Activated naive CD8-positive, alpha-beta T cell treated with anti-CD3 and anti-CD28 coated beads, Interleukin-2, amount 50 U/mL, for 24 hours (primary cell): ENCODE results near the gene C3orf18.

Source experiments
- ATAC-seq: fragments of 150-1000 bp; cut with Tn5 transposase; one replicate; pipeline ENCODE4 v1.10.0; 2021
- DNase-seq: peaks from one replicate; pipeline ENCODE4 v3.0.0; 2021
- H3K27ac Mint-ChIP-seq: one replicate; pipeline ENCODE4 v1.8.0; 2021; ENCODE audit warnings: mild to moderate bottlenecking, mixed read lengths
- H3K27me3 Mint-ChIP-seq: one replicate; pipeline ENCODE4 v1.8.0; 2021; ENCODE audit warnings: mixed read lengths
- H3K36me3 Mint-ChIP-seq: one replicate; pipeline ENCODE4 v1.8.0; 2021; ENCODE audit warnings: low read depth, mixed read lengths
- H3K4me1 Mint-ChIP-seq: one replicate; pipeline ENCODE4 v1.8.0; 2021; ENCODE audit warnings: mixed read lengths
- H3K4me3 Mint-ChIP-seq: one replicate; pipeline ENCODE4 v1.8.0; 2021; ENCODE audit warnings: mild to moderate bottlenecking, moderate library complexity, mixed read lengths
- H3K9me3 Mint-ChIP-seq: one replicate; pipeline ENCODE4 v1.8.0; 2021; ENCODE audit warnings: mixed read lengths

C3orf18 gene

DNA sequence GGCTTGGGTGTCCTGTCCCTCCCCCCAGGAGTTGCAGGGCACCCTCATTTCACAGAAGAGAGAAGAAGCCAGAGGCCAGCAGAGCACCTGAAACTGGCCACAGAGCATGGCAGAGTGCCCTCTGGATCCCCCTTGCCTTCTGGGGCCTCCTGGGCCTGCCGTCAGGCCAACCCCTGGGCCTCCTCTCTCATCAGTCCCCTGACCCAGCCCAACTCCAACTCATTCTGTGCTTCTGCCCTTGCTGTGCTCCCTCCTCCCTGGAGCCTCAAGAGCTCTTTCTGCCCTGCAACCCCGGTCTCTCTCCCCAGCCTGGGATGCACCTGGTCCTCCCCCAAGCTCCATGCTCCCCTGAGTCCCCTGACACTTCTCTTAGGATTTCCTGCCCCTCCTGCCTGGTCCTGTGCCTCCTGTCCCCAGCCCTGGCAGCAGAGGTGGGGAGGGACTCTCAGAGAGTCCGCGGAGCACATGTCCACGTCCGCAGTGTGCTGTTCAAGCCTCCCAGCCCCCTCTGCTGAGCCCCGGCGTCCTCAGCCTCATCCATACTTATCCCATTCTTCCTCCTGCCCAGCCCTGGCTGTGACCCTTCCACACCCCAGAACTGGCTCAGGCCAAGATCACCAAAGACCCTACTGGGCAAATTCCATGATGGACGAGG, 33.6 kb downstream of the C3orf18 start:
- Mint-ChIP-seq H3K27ac (no peak overlapping the region), H3K4me1 (no peaks in the 10 kb centered on the region), H3K4me3 (no peak overlapping the region), H3K9me3 (no peaks in the 10 kb centered on the region), H3K36me3 (no peaks in the 10 kb centered on the region), H3K27me3 (peaks cover 22% of the 10 kb centered on the region)
- DNase-seq (no peak), ATAC-seq (no peak)

GRCh38 chr3:50533316-50533715, 34.2 kb downstream of the C3orf18 start:
- Mint-ChIP-seq H3K36me3 (no peaks in the 10 kb centered on the region), H3K27ac (no peak overlapping the region), H3K9me3 (no peaks in the 10 kb centered on the region), H3K4me3 (no peak overlapping the region), H3K4me1 (no peaks in the 10 kb centered on the region), H3K27me3 (peaks cover 20% of the 10 kb centered on the region)
- ATAC-seq (no peak), DNase-seq (no peak)

DNA sequence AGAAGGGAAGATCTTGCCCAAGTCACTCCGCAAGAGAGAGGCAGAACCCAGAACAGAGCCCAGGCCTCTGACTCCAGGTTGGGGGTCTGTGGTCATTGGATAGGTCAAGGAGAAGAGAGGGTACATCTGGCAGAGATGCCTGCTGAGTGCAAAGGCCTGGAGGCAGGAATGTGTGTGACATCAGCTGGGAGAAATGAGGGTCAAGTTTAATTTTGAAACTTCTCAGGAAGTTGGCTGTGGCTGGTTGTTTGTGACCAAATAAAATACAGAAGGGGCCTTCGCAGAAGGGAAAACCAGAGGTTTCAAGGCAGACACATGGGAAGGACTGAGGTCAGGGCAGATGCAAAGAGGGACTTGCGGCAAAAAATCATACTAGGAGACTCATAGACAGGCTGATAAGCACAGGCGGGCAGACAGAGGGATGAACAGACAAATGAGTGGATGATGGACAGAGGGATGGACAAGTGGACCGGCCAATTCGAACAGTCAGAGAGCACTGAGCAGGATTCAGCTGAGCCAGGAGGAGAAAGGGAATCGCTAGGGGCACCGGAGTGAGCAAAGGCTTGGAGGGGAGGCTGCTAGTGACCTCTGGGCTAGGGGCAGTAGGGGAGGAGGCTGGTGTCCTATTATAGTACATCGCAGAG, 35.4 kb downstream of the C3orf18 start:
- Mint-ChIP-seq H3K36me3 (no peaks in the 10 kb centered on the region), H3K4me1 (no peaks in the 10 kb centered on the region), H3K27me3 (peaks cover 20% of the 10 kb centered on the region), H3K27ac (no peak overlapping the region), H3K9me3 (no peaks in the 10 kb centered on the region), H3K4me3 (no peak overlapping the region)
- DNase-seq: no peak
- no peak for ATAC-seq

DNA sequence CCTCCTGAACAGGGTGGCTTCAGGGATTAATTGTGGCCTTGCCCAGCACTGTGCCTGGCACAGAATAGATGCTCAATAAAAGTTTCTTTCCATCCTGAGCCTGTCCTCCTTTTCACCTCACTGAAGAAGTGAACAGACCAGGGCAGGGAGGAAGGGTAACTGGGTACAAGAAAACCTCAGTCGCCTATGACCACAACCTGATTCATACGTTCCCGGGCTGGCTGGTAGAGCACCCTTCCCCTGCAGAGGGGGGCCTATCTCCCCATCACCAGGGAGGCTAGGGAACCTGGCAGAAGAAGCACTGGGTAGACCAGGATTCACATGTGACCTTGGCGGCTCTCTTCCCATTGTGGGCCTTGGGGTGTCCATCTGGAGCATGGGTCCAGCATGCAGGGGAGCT, 36.3 kb downstream of the C3orf18 start:
- ATAC-seq (peak; percentile 76), DNase-seq (no peak)
- no peaks in the 10 kb centered on the region for H3K36me3 Mint-ChIP-seq
- no peaks in the 10 kb centered on the region for H3K4me1 Mint-ChIP-seq
- H3K9me3 Mint-ChIP-seq: no peaks in the 10 kb centered on the region
- peaks cover 17% of the 10 kb centered on the region for H3K27me3 Mint-ChIP-seq
- no peak overlapping the region for H3K4me3 Mint-ChIP-seq
- no peak overlapping the region for H3K27ac Mint-ChIP-seq

DNA sequence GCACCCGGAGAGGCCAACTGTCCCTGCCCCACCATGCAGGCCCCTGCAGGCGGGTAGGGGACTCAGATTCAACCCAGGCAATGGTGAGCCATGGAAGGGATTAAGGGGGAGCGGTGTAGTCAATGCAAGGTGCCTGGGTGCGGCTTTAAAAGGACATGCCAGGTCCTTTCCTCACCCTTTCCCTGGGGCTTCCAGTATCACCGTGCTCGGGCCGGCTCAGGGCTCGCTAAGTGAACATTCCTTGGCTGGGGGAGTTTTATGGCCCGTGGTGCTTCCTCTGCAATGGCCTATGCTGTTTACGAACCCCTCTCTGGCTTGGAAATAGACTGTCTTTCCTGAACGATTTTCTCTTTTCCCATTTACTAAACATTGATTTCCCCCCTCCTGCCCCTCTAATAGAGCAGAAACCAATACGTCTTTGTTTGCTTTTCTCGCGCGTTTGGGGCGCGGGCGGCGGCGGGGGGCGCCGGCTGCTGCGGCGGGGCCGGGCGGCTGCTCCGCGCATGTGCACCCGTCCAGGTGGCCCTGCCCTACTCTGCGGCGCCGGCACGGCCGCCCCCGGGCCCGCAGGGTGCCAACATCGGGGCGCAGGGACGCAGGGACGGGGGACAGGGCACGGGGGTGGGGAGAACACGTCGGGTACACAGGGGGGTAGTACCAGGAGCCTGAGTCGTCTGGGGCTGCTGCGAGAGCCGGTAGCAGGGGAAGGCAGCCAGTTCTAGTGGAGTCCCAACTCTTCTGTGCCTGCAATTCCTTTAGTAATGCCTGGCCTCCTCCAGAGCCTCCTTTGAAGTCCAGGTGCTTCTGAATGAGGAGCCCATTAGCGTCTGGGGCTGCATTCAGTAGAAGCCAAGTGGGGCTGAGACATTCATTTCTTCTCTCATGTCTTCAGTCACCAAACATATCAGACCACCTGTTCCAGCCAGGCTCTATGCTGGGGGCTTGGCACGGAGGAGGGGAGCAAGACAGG, 37.3 kb downstream of the C3orf18 start:
- Mint-ChIP-seq H3K27me3 (peaks cover 17% of the 10 kb centered on the region), H3K4me1 (peaks cover 4% of the 10 kb centered on the region), H3K36me3 (no peaks in the 10 kb centered on the region), H3K9me3 (no peaks in the 10 kb centered on the region), H3K4me3 (no peak overlapping the region), H3K27ac (no peak overlapping the region)
- DNase-seq (no peak), ATAC-seq (no peak)

DNA sequence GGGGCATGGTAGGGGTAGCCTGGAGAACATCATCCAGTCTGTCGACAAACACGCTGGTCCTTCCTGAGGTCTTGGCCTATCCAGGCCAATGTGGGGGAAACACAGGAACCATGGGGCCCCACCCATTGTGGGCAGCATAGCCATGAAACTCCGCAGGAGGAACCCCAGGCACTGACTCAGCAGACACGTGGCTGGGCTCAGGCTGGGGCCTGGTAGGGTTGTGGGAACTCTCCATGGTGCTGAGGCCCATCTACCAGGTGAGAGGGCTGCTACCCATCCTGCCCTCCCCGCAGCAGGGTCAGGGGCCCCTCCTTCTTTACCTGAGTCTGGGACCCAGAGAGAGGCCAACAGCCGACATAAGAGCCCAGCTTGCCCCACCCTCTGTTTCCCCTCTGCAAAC, 41.6 kb downstream of the C3orf18 start:
- Mint-ChIP-seq H3K9me3 (no peaks in the 10 kb centered on the region), H3K27ac (no peak overlapping the region), H3K36me3 (no peaks in the 10 kb centered on the region), H3K27me3 (peaks cover 13% of the 10 kb centered on the region), H3K4me1 (peaks cover 4% of the 10 kb centered on the region), H3K4me3 (no peak overlapping the region)
- DNase-seq (peak; percentile 79), ATAC-seq (peak; percentile 90)

DNA sequence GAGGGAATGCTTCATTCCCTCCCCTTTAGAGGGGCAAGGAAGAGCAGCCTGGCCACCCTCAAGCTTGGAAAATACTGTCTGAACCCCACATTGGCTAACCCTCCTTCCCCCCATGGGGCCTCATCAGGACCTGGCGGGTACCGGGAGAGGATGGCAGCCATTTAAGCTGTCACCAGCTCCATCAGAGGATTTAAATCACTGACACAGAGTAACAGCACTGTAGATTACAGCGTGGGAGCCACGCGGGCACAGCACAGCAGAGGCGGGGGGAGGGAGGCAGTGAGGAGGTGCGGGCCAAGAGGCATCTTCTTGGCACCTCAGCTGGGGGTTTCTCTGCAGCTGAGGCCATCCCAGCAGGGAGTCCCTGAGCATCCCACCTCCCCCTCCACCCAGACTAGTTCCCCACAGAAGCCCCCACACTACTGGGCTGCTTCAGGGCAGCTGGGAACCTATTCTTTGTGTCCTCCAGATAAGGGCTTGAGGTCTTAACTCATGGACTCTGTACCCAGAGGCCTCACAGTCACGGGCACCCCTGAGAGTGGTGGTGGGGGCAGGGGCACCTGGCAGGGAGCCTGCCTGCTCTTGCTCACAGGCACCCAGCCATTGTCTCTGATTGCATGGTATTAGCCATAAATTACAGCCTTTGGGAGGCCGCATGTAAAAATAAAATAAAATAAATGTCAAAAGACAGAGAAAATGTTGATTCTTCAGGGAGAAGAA, 42.2 kb downstream of the C3orf18 start:
- no peaks in the 10 kb centered on the region for H3K9me3 Mint-ChIP-seq
- H3K36me3 Mint-ChIP-seq: no peaks in the 10 kb centered on the region
- H3K4me1 Mint-ChIP-seq: peaks cover 4% of the 10 kb centered on the region
- ATAC-seq (no peak), DNase-seq (no peak)
- no peak overlapping the region for H3K27ac Mint-ChIP-seq
- no peak overlapping the region for H3K4me3 Mint-ChIP-seq
- peaks cover 13% of the 10 kb centered on the region for H3K27me3 Mint-ChIP-seq

GRCh38 chr3:50524746-50525145, 42.8 kb downstream of the C3orf18 start:
- Mint-ChIP-seq H3K27ac (no peak overlapping the region), H3K36me3 (no peaks in the 10 kb centered on the region), H3K4me3 (no peak overlapping the region), H3K9me3 (no peaks in the 10 kb centered on the region), H3K27me3 (peaks cover 10% of the 10 kb centered on the region), H3K4me1 (peaks cover 4% of the 10 kb centered on the region)
- ATAC-seq (no peak), DNase-seq (no peak)

- DNase-seq (no peak), ATAC-seq (no peak)
- H3K27ac Mint-ChIP-seq: no peak overlapping the region
- H3K4me1 Mint-ChIP-seq: peaks cover 4% of the 10 kb centered on the region
- no peak overlapping the region for H3K4me3 Mint-ChIP-seq
- peaks cover 4% of the 10 kb centered on the region for H3K27me3 Mint-ChIP-seq
- H3K36me3 Mint-ChIP-seq: no peaks in the 10 kb centered on the region
- H3K9me3 Mint-ChIP-seq: no peaks in the 10 kb centered on the region
Measured at GRCh38 chr3:50523279-50523811, 44.2 kb downstream of the C3orf18 start.

GRCh38 chr3:50521572-50521971, 46.0 kb downstream of the C3orf18 start:
- H3K4me3 Mint-ChIP-seq: no peak overlapping the region
- H3K9me3 Mint-ChIP-seq: no peaks in the 10 kb centered on the region
- H3K27me3 Mint-ChIP-seq: peaks cover 4% of the 10 kb centered on the region
- no peaks in the 10 kb centered on the region for H3K36me3 Mint-ChIP-seq
- no peak for ATAC-seq
- H3K4me1 Mint-ChIP-seq: peaks cover 4% of the 10 kb centered on the region
- H3K27ac Mint-ChIP-seq: no peak overlapping the region
- DNase-seq: no peak

DNA sequence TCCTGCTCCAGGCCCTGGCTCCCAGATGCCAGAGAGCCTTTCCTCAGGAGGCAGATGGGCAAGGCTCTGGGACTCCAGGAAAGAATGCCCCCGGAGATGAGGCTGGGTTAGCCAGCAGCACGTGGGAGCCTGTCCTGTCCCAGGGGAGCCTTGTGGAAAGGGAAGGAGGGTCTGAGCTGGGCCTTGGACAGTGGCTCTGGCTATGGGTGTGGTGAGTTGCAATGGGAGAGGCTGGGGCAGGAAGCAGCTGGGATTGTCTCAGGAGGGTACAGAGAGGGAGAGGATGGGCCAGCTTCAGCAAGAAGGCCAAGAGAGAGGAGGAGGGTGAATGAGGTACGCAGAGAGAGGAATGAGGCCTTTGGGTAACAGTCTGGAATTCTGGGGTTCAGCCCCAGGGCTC, 46.7 kb downstream of the C3orf18 start:
- DNase-seq (no peak), ATAC-seq (no peak)
- no peaks in the 10 kb centered on the region for H3K9me3 Mint-ChIP-seq
- H3K27ac Mint-ChIP-seq: no peak overlapping the region
- H3K4me3 Mint-ChIP-seq: no peak overlapping the region
- H3K27me3 Mint-ChIP-seq: peaks cover 4% of the 10 kb centered on the region
- H3K4me1 Mint-ChIP-seq: peaks cover 6% of the 10 kb centered on the region
- no peaks in the 10 kb centered on the region for H3K36me3 Mint-ChIP-seq

DNA sequence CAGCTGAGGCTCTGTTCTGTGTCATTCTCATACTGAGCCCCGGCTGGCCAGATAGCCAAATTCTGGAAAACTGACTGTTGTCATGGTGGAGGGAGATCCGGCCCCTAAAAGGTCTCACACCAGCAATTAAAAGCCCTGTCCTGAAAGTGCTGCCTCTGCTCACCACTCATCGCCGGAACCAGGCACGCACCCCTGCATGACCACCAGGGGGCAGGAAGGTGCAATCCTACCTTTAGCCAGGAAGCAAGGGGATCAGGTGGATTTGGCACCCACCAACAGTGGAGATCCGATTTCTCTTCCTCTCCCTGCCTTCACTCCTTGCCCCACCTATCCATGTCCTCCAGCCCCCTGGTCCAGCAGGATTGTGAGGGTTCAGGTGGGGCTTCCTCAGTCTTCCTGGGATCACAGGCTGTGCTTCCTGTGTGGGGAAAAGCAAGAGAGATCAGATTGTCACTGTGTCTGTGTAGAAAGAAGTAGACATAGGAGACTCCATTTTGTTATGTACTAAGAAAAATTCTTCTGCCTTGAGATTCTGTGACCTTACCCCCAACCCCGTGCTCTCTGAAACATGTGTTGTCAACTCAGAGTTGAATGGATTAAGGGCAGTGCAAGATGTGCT, 48.0 kb downstream of the C3orf18 start:
- Mint-ChIP-seq H3K9me3 (no peaks in the 10 kb centered on the region), H3K4me1 (peaks cover 6% of the 10 kb centered on the region), H3K4me3 (no peak overlapping the region), H3K36me3 (no peaks in the 10 kb centered on the region), H3K27ac (no peak overlapping the region), H3K27me3 (peaks cover 4% of the 10 kb centered on the region)
- DNase-seq (peak; percentile 84), ATAC-seq (peak; percentile 74)

DNA sequence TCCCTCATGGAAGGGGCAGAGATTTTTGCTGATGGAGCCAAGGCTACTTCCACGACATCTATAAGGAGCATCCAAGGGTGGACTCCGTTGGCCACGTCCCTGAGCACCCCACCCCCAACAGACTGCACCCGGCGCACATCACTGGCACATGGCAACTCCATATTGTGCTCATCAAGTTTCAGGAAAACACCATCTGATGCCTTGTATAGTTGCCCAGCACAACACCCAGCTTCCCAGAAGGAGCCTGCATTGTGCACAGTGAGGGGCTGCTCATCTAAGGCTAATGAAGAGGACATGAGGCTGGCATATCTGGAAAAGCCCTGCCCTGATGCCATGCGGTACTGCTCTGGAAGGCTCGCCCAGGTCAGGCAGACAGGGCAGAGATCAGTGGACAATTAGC, 49.1 kb downstream of the C3orf18 start:
- DNase-seq (no peak), ATAC-seq (no peak)
- Mint-ChIP-seq H3K27me3 (peaks cover 4% of the 10 kb centered on the region), H3K9me3 (no peaks in the 10 kb centered on the region), H3K4me1 (peaks cover 6% of the 10 kb centered on the region), H3K27ac (no peak overlapping the region), H3K4me3 (no peak overlapping the region), H3K36me3 (no peaks in the 10 kb centered on the region)

DNA sequence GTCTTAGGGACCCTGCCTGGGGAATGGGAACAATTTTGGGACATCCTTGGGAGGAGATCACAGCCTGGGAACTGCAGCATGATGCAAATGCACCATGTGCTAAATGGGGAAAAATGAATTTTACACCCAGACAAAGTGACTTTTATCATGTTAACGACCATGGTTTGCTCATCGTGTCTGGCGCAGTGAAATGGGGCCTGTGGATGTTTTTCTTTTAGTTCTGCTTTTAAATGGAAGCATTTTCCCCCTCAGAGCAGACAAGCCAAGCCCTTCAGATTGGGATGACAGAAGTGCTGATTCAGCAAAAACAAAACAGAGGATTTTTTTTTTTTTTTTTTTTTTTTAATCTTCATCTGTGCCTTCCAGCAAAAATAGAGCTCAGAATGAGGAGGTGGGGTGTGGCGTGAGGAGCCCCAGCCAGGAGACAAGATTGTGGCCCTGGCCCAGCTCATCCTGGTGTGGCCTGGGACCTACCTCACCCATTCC, 49.8 kb downstream of the C3orf18 start:
- no peaks in the 10 kb centered on the region for H3K36me3 Mint-ChIP-seq
- no peak for ATAC-seq
- no peak overlapping the region for H3K27ac Mint-ChIP-seq
- no peak overlapping the region for H3K4me3 Mint-ChIP-seq
- H3K4me1 Mint-ChIP-seq: peaks cover 6% of the 10 kb centered on the region
- no peaks in the 10 kb centered on the region for H3K9me3 Mint-ChIP-seq
- no peak for DNase-seq
- peaks cover 4% of the 10 kb centered on the region for H3K27me3 Mint-ChIP-seq
